Fibroblast of lung (primary cell): ENCODE measurements around the gene GTF2F2. TPM values are rescaled to one million over a fixed set of nuclear protein-coding genes. Genes with fewer than 3 reads are reported as not detected.
A peak's percentile ranks its signal among the peaks of the same experiment; 100 is the strongest.

Experiments used
- DNase-seq, 2 donors: peaks; one replicate each; pipeline versions ENCODE4 v3.0.0 to v3.0.0-alpha.2; 2010; ENCODE audit warnings: low read depth in 2 of 2
- H2AFZ ChIP-seq: 2 replicates; pipeline ENCODE4 v1.5.1; 2012; ENCODE audit warnings: low read length, control low read depth, inconsistent platforms
- H3K27ac ChIP-seq: 2 replicates; pipeline ENCODE4 v1.5.1; 2011; ENCODE audit warnings: low read length, control low read depth; ENCODE audit not compliant: insufficient read depth
- H3K27me3 ChIP-seq: 2 replicates; pipeline ENCODE4 v1.5.1; 2011; ENCODE audit warnings: mild to moderate bottlenecking, low read length; ENCODE audit not compliant: control insufficient read depth, insufficient read depth
- H3K36me3 ChIP-seq: 2 replicates; pipeline ENCODE4 v1.5.1; 2011; ENCODE audit warnings: low read length; ENCODE audit not compliant: control insufficient read depth, insufficient read depth
- H3K4me1 ChIP-seq: 2 replicates; pipeline ENCODE4 v1.5.1; 2011; ENCODE audit warnings: low read length; ENCODE audit not compliant: control insufficient read depth, insufficient read depth; ENCODE audit errors: extremely low read depth
- H3K4me2 ChIP-seq: 2 replicates; pipeline ENCODE4 v1.5.1; 2011; ENCODE audit warnings: low read length, control low read depth; ENCODE audit not compliant: insufficient read depth; ENCODE audit errors: extremely low read depth
- H3K4me3 ChIP-seq, 4 experiments: fragments of 200-600 bp in 1 of 4; sonication (generic) in 1 of 4; replicated peaks in 1 of 4; 2 replicates each; pipeline ENCODE4 v1.5.1; 2011 to 2016; ENCODE audit warnings: low read length in 4 of 4, low read depth in 3 of 4, mild to moderate bottlenecking in 3 of 4, control low read depth in 2 of 4, inconsistent platforms in 1 of 4, mixed read lengths in 1 of 4; ENCODE audit not compliant: insufficient read depth in 1 of 4; ENCODE audit errors: control extremely low read depth in 1 of 4
- H3K79me2 ChIP-seq: 2 replicates; pipeline ENCODE4 v1.5.1; 2012; ENCODE audit warnings: mild to moderate bottlenecking, low read length, inconsistent platforms; ENCODE audit not compliant: control insufficient read depth, insufficient read depth
- H3K9ac ChIP-seq: 2 replicates; pipeline ENCODE4 v1.5.1; 2011; ENCODE audit warnings: mild to moderate bottlenecking, low read length, control low read depth; ENCODE audit not compliant: insufficient read depth
- H3K9me3 ChIP-seq: 2 replicates; pipeline ENCODE4 v1.5.1; 2012; ENCODE audit warnings: low read depth, low read length; ENCODE audit not compliant: control insufficient read depth, insufficient read depth
- H4K20me1 ChIP-seq: 2 replicates; pipeline ENCODE4 v1.5.1; 2011; ENCODE audit warnings: low read length; ENCODE audit not compliant: control insufficient read depth, insufficient read depth; ENCODE audit errors: extremely low read depth
- EZH2 ChIP-seq: IDR thresholded peaks from 2 replicates; pipeline ENCODE4 v1.5.1; 2012; ENCODE audit warnings: low read length, control low read depth, mild to moderate bottlenecking; ENCODE audit errors: missing control alignments
- polyA plus RNA-seq, 2 donors: library from polyadenylated mRNA; depleted of rRNA in 1 of 2; stranded (reverse) in 1 of 2; unstranded in 1 of 2; fragments of >200 nt; gene quantifications; 2 replicates each; pipeline ENCODE4 v1.2.1, GENCODE V29; 2011 to 2012; ENCODE audit warnings: missing spikeins in 1 of 2
- total RNA-seq: library from RNA; depleted of rRNA; stranded (reverse); fragments of >200 nt; gene quantifications from 2 replicates; pipeline ENCODE4 v1.2.1, GENCODE V29; 2014
- TF ChIP-seq, protein P1 (sequence below), 2 donors: IDR thresholded peaks in 1 of 2; conservative IDR thresholded peaks in 1 of 2; 1 replicate in 1 of 2; 2 replicates in 1 of 2; pipeline ENCODE4 v1.5.1; 2011 to 2012; ENCODE audit warnings: low read length in 2 of 2, control low read depth in 1 of 2, inconsistent platforms in 1 of 2, low read depth in 1 of 2, mild to moderate bottlenecking in 1 of 2

GTF2F2 gene
- total and polyA plus RNA-seq, 2 donors (not counting 1 experiment from before 2014, with no cell fraction given) = 23.4 to 31.7 TPM

DNA sequence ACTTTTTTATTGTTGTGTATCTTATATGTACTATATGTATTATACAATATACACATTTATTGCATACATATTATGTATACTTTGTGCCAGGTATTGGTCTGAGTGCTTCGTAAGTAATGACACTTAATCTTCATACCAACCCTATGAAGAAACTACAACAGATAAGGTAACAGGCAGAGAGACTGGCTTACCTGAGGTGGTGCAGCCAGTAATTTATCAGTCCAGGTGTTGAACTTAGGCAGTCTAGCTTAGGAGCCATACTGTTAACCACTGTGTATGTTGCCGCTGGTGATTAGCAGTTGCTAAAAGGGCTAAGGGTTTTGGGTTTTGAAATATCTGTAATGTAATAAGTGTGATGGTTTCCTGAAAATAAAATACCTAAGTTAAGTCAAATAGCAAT lies 134.1 kb downstream of the GTF2F2 start:
- Histone ChIP-seq H3K27ac (no peak overlapping the region), H3K9ac (no peak overlapping the region)
- TF ChIP-seq, protein P1, sequence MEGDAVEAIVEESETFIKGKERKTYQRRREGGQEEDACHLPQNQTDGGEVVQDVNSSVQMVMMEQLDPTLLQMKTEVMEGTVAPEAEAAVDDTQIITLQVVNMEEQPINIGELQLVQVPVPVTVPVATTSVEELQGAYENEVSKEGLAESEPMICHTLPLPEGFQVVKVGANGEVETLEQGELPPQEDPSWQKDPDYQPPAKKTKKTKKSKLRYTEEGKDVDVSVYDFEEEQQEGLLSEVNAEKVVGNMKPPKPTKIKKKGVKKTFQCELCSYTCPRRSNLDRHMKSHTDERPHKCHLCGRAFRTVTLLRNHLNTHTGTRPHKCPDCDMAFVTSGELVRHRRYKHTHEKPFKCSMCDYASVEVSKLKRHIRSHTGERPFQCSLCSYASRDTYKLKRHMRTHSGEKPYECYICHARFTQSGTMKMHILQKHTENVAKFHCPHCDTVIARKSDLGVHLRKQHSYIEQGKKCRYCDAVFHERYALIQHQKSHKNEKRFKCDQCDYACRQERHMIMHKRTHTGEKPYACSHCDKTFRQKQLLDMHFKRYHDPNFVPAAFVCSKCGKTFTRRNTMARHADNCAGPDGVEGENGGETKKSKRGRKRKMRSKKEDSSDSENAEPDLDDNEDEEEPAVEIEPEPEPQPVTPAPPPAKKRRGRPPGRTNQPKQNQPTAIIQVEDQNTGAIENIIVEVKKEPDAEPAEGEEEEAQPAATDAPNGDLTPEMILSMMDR (conservative IDR thresholded peaks at IDR 0.05 in 1 of 2, IDR thresholded peaks at IDR 0.05 in 1 of 2; ENCODE audit: low read depth in 1 of 2, low read length in 2 of 2) = no peak
- TF ChIP-seq EZH2 = no peak

DNA sequence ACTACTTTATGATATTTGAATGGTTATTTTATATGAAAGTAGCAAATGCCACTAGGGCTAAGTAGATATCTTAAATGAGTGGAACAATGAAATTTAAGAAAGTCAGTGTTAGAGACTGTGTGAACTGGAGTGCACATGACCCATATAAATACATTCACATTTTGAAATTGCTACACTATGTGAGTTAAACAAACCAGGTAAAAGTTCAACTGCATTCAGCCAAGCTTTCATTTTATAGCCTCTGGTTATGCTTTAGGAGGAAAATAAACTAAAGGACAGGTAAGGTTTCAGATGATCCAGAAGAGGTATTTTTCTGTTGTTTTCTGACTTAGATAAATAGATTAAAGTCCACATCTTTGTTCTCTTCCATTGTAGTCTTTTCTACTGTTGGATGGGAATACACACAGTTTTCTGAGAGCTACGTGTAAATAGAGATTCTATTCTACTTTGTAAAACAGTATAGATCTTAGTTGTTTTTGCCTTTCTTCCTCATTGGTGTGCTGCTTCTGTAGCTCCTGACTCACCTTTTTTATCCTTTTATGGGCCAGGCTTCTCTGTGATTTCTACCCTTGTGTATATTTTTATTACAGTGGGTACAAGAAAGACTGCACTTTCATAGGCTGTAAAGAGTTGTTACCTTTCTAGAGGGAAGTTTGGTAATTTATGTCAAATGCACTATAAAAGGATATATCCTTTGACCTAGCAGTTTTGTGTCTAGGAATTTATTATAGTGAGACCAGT lies 135.1 kb downstream of the GTF2F2 start:
- Histone ChIP-seq H3K36me3 (no peaks in the 10 kb centered on the region), H3K4me2 (no peak overlapping the region), H4K20me1 (no peaks in the 10 kb centered on the region), H3K79me2 (no peaks in the 10 kb centered on the region), H2AFZ (no peak overlapping the region), H3K4me3 (no peak overlapping the region), H3K4me1 (peaks cover 3% of the 10 kb centered on the region), H3K9ac (no peak overlapping the region), H3K27me3 (no peaks in the 10 kb centered on the region), H3K9me3 (no peaks in the 10 kb centered on the region), H3K27ac (no peak overlapping the region)
- DNase-seq = peak in 1 of 2 donors; percentile 21
- TF ChIP-seq, protein P1 (conservative IDR thresholded peaks at IDR 0.05 in 1 of 2, IDR thresholded peaks at IDR 0.05 in 1 of 2; ENCODE audit: low read depth in 1 of 2, low read length in 2 of 2) = no peak

More for the DNA sequence above, 134.1 kb downstream of the GTF2F2 start:
- Histone ChIP-seq H3K4me1 (peaks cover 3% of the 10 kb centered on the region), H3K4me2 (no peak overlapping the region), H3K79me2 (no peaks in the 10 kb centered on the region), H3K9me3 (no peaks in the 10 kb centered on the region), H3K27me3 (no peaks in the 10 kb centered on the region), H2AFZ (no peak overlapping the region), H4K20me1 (no peaks in the 10 kb centered on the region), H3K36me3 (no peaks in the 10 kb centered on the region), H3K4me3 (no peak overlapping the region)
- DNase-seq = no peak

DNA sequence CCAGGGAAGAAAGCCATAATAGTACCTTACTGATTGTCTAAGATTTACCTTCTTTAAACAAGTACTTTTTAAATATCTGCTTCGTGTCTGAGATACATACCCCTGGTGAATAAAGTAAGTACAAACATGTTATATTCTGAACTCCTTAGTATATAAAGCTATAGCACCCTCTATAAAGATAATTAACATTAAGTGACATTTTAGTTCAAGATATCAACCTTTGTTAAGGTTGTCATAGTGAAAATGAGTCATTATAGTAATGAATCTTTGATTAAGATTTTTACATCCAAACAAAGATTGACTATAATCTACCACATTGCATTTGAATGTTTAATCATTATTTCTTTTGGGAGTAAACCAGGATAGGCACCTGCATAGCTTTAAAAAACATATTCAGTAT lies 135.9 kb downstream of the GTF2F2 start:
- Histone ChIP-seq H3K9ac (no peak overlapping the region), H3K27ac (no peak overlapping the region)

More for the DNA sequence above, 135.9 kb downstream of the GTF2F2 start:
- no peak overlapping the region for H3K4me3 ChIP-seq
- no peak overlapping the region for H2AFZ ChIP-seq
- no peaks in the 10 kb centered on the region for H3K79me2 ChIP-seq
- H3K4me1 ChIP-seq = peaks cover 3% of the 10 kb centered on the region
- no peak overlapping the region for H3K4me2 ChIP-seq
- no peaks in the 10 kb centered on the region for H4K20me1 ChIP-seq
- TF ChIP-seq, protein P1 (conservative IDR thresholded peaks at IDR 0.05 in 1 of 2, IDR thresholded peaks at IDR 0.05 in 1 of 2; ENCODE audit: low read depth in 1 of 2, low read length in 2 of 2) = no peak
- TF ChIP-seq EZH2 = no peak
- H3K27me3 ChIP-seq = no peaks in the 10 kb centered on the region
- H3K36me3 ChIP-seq = no peaks in the 10 kb centered on the region
- DNase-seq = no peak
- no peaks in the 10 kb centered on the region for H3K9me3 ChIP-seq
